ENCODE results near the gene LAMB3.

The LAMB3 gene

DNA sequence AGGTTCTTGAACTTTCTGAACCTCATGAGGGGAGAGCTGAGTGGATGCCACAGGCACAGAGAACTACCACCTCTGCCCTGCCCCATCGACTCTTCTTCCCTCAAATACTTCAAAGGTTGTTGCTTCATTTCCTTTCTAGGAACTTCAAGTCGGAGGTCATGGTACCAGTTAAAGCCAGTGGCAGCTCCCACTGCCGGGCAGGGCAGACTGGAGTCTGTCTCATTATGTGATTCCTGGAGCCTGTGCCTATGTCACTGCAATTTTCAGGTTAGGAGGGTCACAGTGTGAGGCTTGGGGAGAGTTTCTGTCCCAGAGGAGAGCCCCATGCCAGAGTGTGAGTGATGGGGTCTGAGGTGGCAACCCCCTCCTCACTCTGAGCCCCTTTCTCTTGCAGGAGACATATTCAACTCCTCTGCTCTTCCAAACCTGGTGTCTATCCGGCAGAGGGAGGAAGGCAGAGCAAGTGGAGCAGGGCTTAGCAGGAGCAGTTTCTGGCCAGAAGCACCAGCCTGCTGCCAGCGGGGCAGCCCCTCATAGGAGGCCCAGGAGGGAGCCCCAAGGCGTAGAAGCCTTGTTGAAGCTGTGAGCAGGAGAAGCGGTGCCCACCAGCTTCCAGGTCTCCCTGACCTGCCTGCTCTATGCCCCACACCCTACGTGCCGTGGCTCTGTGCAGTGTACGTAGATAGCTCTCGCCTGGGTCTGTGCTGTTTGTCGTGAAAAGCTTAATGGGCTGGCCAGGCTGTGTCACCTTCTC is 39.4 kb downstream of the LAMB3 start:
- Histone ChIP-seq H3K9ac (ENCODE audit: low read length in 5 of 5) (no peak overlapping the region), H3K4me1 (ENCODE audit: control insufficient read depth in 5 of 5, insufficient read depth in 5 of 5, low read length in 5 of 5) (peaks cover 0 to 6% (median 0%) of the 10 kb centered on the region in 5 donors), H3K36me3 (ENCODE audit: control insufficient read depth in 5 of 5, insufficient read depth in 5 of 5, low read length in 5 of 5) (peaks cover 0 to 37% (median 26%) of the 10 kb centered on the region in 5 donors), H3K4me3 (ENCODE audit: low read depth in 1 of 5, low read length in 5 of 5) (no peak overlapping the region), H3K27ac (ENCODE audit: low read depth, low read length) (no peak overlapping the region), H3K9me3 (ENCODE audit: control insufficient read depth in 5 of 5, low read length in 5 of 5) (no peaks in the 10 kb centered on the region), H3K27me3 (ENCODE audit: control insufficient read depth in 5 of 5, insufficient read depth in 4 of 5, low read length in 5 of 5) (no peaks in the 10 kb centered on the region)

DNA sequence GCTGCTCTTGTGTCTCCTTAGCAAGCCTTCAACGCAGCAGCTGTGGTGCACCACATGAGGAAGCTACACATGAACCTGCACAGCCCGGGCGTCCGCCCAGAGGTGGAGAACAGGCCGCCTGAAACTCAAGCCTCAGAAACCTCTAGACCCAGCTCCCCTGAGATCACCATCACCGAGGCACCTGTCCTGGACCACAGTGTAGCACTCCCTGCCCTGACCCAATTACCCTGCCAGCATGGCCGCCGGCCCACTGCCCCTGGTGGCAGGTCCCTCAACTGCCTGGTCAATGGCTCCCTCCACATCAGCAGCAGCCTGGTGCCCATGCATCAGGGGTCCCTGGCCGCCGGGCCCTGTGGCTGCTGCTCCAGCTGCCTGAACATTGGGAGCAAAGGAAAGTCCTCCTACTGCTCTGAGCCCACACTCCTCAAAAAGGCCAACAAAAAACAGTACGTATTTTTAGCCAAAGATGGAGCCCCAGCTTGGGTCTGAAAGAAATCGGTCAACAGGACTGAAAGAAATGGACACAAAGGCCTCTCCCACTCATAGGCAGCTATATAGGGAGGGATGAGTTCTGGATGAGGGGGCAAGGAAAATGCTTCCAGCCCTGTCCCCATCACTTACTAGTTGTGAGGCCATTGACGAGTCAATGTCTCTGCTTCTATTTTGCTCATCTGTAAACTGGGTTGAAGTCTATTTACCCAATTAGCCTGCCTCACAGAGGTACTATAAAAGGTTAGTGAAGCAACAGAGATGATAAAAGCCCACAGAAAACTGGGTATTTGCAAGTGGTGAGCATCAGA is 40.3 kb downstream of the LAMB3 start:
- Histone ChIP-seq H3K4me3 (ENCODE audit: low read depth in 1 of 5, low read length in 5 of 5) (no peak overlapping the region), H3K4me1 (ENCODE audit: control insufficient read depth in 5 of 5, insufficient read depth in 5 of 5, low read length in 5 of 5) (peaks cover 0 to 6% (median 0%) of the 10 kb centered on the region in 5 donors), H3K27ac (ENCODE audit: low read depth, low read length) (no peak overlapping the region), H3K9me3 (ENCODE audit: control insufficient read depth in 5 of 5, low read length in 5 of 5) (no peaks in the 10 kb centered on the region), H3K9ac (ENCODE audit: low read length in 5 of 5) (no peak overlapping the region), H3K36me3 (ENCODE audit: control insufficient read depth in 5 of 5, insufficient read depth in 5 of 5, low read length in 5 of 5) (peaks cover 0 to 29% (median 21%) of the 10 kb centered on the region in 5 donors), H3K27me3 (ENCODE audit: control insufficient read depth in 5 of 5, insufficient read depth in 4 of 5, low read length in 5 of 5) (no peaks in the 10 kb centered on the region)

DNA sequence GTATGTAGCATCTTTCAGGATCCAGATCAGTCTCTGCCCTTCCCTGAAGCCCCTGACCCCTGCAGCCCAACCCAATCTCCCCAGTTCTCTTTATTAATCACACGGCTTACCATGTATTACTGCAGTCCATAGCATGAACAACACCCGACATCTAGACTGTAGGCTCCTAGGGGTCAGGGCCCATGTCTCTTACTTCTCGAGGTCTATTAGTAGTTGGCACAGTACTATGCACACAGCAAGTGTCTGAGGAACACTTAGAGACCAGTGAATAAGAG is 41.7 kb downstream of the LAMB3 start:
- Histone ChIP-seq H3K4me1 (ENCODE audit: control insufficient read depth in 5 of 5, insufficient read depth in 5 of 5, low read length in 5 of 5) (peaks cover 0 to 6% (median 0%) of the 10 kb centered on the region in 5 donors), H3K9ac (ENCODE audit: low read length in 5 of 5) (no peak overlapping the region), H3K27me3 (ENCODE audit: control insufficient read depth in 5 of 5, insufficient read depth in 4 of 5, low read length in 5 of 5) (no peaks in the 10 kb centered on the region), H3K9me3 (ENCODE audit: control insufficient read depth in 5 of 5, low read length in 5 of 5) (no peaks in the 10 kb centered on the region), H3K4me3 (ENCODE audit: low read depth in 1 of 5, low read length in 5 of 5) (no peak overlapping the region), H3K36me3 (ENCODE audit: control insufficient read depth in 5 of 5, insufficient read depth in 5 of 5, low read length in 5 of 5) (peaks cover 0 to 15% (median 8%) of the 10 kb centered on the region in 5 donors), H3K27ac (ENCODE audit: low read depth, low read length) (no peak overlapping the region)

DNA sequence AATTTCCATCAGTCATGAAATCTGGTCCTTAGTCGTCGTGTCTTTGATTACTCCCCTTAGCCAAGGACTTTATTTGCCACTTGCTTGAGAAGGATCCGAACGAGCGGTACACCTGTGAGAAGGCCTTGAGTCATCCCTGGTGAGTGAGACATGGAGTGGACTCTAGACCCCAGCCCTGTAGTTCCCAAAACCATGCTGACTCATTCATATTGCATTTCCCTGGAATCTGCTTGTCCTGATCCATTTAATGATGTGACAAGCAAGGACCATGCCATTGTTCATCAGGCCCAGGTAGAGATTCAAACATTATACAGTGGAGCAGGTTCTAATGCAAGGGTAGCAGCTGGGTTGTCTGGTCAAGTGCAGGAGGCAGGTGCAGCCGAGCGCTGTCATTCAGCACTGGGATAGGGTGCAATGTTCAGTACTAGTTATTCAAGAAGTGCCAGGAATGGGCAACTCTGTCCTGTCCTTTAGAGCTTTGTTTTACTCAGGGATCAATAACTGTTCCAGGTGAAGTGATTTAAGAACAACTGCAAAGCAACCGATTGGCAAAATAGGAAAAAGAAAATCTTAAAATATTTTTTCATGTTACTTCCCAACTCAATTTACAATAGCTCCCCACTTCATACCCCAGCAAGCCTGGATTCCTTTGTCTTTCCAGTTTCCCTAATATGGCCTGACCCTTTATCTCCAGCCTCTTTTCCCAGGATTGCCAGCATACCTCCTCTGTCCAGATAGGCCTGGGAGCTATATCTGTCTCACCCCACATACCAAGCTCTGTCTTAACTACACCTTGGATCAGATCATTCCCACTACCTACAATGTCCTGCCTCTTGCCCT is 42.2 kb downstream of the LAMB3 start:
- Histone ChIP-seq H3K4me1 (ENCODE audit: control insufficient read depth in 5 of 5, insufficient read depth in 5 of 5, low read length in 5 of 5) (peaks cover 0 to 6% (median 0%) of the 10 kb centered on the region in 5 donors), H3K9ac (ENCODE audit: low read length in 5 of 5) (no peak overlapping the region), H3K9me3 (ENCODE audit: control insufficient read depth in 5 of 5, low read length in 5 of 5) (no peaks in the 10 kb centered on the region), H3K36me3 (ENCODE audit: control insufficient read depth in 5 of 5, insufficient read depth in 5 of 5, low read length in 5 of 5) (peaks cover 0 to 9% (median 2%) of the 10 kb centered on the region in 5 donors), H3K27me3 (ENCODE audit: control insufficient read depth in 5 of 5, insufficient read depth in 4 of 5, low read length in 5 of 5) (no peaks in the 10 kb centered on the region), H3K27ac (ENCODE audit: low read depth, low read length) (no peak overlapping the region), H3K4me3 (ENCODE audit: low read depth in 1 of 5, low read length in 5 of 5) (no peak overlapping the region)

DNA sequence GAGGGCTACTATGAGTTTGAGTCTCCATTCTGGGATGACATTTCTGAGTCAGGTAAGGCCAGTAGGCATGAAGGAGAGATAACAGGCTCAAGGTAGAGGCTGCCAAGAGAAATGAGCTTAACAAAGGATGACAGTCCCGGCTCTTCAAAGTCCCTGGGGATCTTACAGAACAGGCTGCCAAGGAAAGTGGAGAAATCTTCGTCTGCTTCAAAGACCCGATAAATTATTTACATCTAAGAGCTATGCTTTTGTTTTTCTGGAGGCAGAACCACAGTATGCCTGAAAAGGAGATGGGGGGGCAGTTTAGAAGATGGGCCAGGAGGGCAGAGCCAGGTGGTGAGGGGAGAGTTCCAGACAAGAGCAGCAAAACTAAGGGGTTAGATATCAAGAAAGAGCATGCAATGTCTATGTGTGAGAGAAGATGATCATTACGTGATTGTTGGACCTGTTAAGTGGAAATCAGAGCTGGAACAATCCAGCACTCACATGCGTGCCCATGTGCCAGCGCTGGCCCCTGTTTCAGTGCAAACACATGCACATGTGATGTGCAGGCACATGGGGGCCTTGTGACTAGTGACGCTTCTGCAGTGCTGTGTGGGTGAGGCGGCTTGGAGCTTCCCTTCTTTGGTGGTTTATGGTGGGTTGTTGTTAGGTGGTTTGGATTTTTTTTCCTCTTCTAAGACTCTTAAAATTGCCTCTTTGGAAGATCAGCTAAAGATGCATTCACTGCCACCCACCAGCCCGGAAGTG is 43.0 kb downstream of the LAMB3 start:
- Histone ChIP-seq H3K9me3 (ENCODE audit: control insufficient read depth in 5 of 5, low read length in 5 of 5) (no peaks in the 10 kb centered on the region), H3K9ac (ENCODE audit: low read length in 5 of 5) (no peak overlapping the region), H3K27ac (ENCODE audit: low read depth, low read length) (no peak overlapping the region), H3K4me3 (ENCODE audit: low read depth in 1 of 5, low read length in 5 of 5) (no peak overlapping the region), H3K4me1 (ENCODE audit: control insufficient read depth in 5 of 5, insufficient read depth in 5 of 5, low read length in 5 of 5) (peaks cover 0 to 6% (median 0%) of the 10 kb centered on the region in 5 donors), H3K36me3 (ENCODE audit: control insufficient read depth in 5 of 5, insufficient read depth in 5 of 5, low read length in 5 of 5) (peaks cover 0 to 2% (median 0%) of the 10 kb centered on the region in 5 donors), H3K27me3 (ENCODE audit: control insufficient read depth in 5 of 5, insufficient read depth in 4 of 5, low read length in 5 of 5) (no peaks in the 10 kb centered on the region)

DNA sequence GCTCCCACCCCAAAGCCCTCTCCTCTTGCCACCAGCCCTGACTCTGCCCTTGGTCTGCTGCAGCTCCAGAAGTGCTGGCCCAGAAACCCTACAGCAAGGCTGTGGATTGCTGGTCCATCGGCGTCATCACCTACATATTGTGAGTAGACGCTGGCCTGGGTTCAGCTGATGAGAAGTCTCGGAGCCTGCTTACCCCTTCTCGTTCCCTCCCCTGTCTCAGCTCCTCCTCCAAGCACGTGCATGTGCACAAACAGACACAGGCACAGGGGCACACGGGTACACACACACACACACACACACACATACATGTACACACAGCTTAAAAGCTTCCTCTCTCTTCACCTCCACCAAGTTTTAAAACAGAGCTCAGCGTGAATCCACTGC is 44.4 kb downstream of the LAMB3 start:
- Histone ChIP-seq H3K9ac (ENCODE audit: low read length in 5 of 5) (no peak overlapping the region), H3K4me1 (ENCODE audit: control insufficient read depth in 5 of 5, insufficient read depth in 5 of 5, low read length in 5 of 5) (peaks cover 0 to 2% (median 0%) of the 10 kb centered on the region in 5 donors), H3K9me3 (ENCODE audit: control insufficient read depth in 5 of 5, low read length in 5 of 5) (no peaks in the 10 kb centered on the region), H3K36me3 (ENCODE audit: control insufficient read depth in 5 of 5, insufficient read depth in 5 of 5, low read length in 5 of 5) (no peaks in the 10 kb centered on the region), H3K27me3 (ENCODE audit: control insufficient read depth in 5 of 5, insufficient read depth in 4 of 5, low read length in 5 of 5) (no peaks in the 10 kb centered on the region), H3K4me3 (ENCODE audit: low read depth in 1 of 5, low read length in 5 of 5) (no peak overlapping the region), H3K27ac (ENCODE audit: low read depth, low read length) (no peak overlapping the region)

DNA sequence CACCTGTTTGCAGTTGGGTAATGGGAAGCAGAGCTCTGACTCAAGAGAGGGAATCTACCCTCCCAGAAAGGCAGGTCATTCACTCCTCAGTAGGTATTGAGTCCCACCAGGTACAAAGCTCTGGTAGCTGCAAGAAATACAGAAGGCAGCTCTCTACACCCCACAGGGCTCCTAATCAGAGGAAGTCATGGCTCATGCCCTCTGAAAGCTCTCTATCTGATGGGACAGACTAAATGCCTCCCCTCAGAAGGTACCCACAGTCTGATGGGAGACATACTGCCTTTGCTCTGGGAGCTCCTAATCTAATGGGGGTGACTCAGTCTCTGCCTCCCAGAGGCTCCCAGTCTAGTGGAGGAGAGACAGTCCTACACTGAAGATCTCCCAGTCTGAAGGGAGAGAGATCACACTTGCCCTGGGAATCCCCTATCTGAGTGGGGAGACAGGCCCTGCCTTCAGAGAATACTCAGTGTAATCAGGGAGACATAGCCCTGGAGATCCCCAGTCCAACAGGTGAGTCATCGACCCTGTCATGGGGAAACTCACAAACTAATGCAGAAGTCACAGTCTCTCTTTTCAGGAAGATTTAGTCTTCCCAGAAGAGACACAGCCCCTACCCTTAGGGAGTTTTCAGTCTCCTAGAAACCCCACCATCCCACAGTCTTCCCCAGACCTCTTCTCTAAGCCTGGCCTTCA is 45.0 kb downstream of the LAMB3 start:
- Histone ChIP-seq H3K27me3 (ENCODE audit: control insufficient read depth in 5 of 5, insufficient read depth in 4 of 5, low read length in 5 of 5) (no peaks in the 10 kb centered on the region), H3K36me3 (ENCODE audit: control insufficient read depth in 5 of 5, insufficient read depth in 5 of 5, low read length in 5 of 5) (no peaks in the 10 kb centered on the region), H3K9me3 (ENCODE audit: control insufficient read depth in 5 of 5, low read length in 5 of 5) (no peaks in the 10 kb centered on the region), H3K9ac (ENCODE audit: low read length in 5 of 5) (no peak overlapping the region), H3K27ac (ENCODE audit: low read depth, low read length) (no peak overlapping the region), H3K4me1 (ENCODE audit: control insufficient read depth in 5 of 5, insufficient read depth in 5 of 5, low read length in 5 of 5) (no peaks in the 10 kb centered on the region), H3K4me3 (ENCODE audit: low read depth in 1 of 5, low read length in 5 of 5) (no peak overlapping the region)

DNA sequence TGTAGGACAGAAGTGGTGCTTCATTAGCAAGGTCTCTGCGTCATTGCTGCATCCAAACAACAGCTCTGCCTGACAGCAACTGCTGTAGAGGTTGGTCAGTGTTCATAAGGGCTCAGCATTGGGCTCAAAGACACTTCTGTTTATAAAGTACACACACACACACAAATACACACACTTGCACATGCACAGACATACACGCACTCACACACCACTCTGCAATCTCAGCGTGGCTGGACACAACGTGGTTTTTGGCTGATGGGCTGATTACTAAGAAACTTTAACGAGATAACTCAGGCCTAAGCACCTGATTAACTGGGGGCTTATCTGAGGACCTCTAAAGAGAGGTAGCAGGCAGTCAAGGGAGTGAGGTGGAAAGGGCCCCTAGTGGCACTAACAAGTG is 48.3 kb downstream of the LAMB3 start:
- Histone ChIP-seq H3K4me1 (ENCODE audit: control insufficient read depth in 5 of 5, insufficient read depth in 5 of 5, low read length in 5 of 5) (no peaks in the 10 kb centered on the region), H3K4me3 (ENCODE audit: low read depth in 1 of 5, low read length in 5 of 5) (no peak overlapping the region), H3K36me3 (ENCODE audit: control insufficient read depth in 5 of 5, insufficient read depth in 5 of 5, low read length in 5 of 5) (no peaks in the 10 kb centered on the region), H3K9ac (ENCODE audit: low read length in 5 of 5) (no peak overlapping the region), H3K9me3 (ENCODE audit: control insufficient read depth in 5 of 5, low read length in 5 of 5) (no peaks in the 10 kb centered on the region), H3K27me3 (ENCODE audit: control insufficient read depth in 5 of 5, insufficient read depth in 4 of 5, low read length in 5 of 5) (no peaks in the 10 kb centered on the region), H3K27ac (ENCODE audit: low read depth, low read length) (no peak overlapping the region)
